Kidney tubule cell (primary cell): ENCODE data around the gene MAPK8.
"Not testable (repeated sequence)": the region's sequence is repeated elsewhere in the genome, so short reads cannot be mapped to it uniquely, and the experiment has no call there.

ENCODE experiments used
- DNase-seq: peaks from one replicate; pipeline ENCODE4 v3.0.0-alpha.2; 2018; ENCODE audit warnings: low spot score

Gene MAPK8

GRCh38 chr10:48306265-48306869, at the start of gene MAPK8:
MAPK8 (plus strand) TSS chr10:48306677; CDS start chr10:48401661, 94,984 bp downstream.
- peak; percentile 96 for DNase-seq

DNA sequence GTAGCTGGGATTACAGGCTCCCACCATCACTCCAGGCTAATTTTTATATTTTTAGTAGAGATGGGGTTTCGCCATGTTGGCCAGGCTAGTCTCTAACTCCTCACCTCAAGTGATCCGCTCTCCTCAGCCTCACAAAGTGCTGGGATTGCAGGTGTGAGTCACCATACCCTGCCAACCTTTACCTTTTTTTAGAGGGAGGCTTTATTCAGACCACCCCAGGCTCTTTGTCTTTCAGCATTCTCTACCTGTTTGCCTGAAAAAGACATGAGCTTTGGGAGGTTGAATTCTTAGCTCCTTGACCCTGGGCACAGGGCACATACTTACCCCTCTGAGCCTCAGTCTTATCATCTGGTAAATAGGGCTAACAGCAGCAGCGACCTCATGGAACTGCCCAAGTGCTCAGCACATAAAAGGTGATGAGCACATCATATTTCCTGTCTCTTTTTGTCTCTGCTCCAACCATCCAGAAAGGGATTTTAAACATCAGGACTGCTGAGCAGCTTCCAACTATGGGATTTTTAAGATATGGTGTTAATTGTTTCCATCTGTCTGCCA, 49.0 kb upstream of the MAPK8 start:
- DNase-seq = no peak

DNA sequence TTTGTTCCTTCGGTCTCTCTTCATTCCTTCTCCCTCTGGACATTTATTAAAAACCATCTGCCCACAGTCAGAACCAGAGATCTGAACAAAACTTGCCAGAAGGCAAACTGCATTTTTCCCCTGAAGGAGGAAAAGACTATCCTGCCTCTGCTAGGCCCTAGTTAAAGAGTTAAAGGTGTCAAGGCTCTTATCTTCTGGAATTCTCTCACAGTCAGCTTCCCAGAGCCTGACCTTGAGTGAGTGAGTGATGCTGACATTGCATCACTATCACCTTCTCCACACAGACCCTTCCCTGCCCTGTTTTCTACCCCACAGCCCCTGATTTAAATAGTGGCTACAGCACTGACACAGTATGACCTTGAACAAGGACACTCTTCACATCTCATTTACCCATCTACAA, 48.4 kb upstream of the MAPK8 start:
- DNase-seq = no peak

- no peak for DNase-seq
These were observed 39.9 kb upstream of the MAPK8 start for GRCh38 chr10:48266528-48266927.

DNA sequence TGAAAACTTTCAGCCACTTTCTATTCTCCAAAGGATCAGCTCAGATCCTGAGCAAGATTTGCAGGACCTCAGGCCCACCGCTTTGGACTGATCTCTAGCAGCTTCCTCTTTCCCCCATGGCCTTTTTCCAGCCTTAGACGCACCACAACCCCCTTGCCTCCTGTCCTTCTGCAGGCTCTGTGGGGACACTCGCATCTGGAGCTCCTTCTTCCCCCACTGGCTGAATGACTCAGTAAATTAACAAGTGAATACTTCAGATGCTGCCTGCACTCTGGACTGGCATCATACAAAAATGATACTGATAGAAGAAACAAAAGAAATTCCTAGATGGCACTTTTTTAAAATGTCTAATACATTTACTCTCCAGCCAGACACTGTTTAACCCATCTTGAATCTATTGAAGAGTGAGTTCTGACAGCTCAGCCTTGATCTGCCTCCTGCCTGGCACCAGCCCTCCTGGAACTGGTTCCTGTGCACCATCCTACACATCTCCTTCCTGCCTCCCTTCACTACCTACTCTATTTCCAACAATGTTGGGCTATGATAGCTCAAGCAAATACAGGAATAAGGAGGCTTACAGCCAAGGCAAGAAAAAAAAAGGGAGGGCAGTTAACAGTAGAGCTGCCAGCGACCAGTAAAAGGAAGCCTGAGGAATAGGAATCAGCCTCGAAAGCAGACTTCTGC, 35.3 kb upstream of the MAPK8 start:
- DNase-seq = no peak

DNA sequence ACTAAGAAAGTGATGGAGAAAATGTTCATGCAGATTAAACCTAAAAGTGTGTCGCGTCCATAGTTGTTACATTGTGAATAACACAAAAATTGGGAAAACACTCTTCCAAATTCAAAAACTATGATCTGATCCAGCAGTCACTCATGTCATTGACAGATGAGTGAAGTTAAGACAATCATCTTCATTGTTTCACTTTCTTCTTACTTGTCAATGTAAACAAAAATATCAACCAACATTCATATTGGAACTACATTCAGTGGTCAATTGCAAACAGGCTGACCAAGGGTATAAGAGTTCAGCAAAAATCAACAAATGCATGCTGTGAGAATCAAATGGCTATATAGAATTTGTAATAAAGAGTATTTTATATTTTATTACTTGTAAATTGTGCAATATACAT, 33.8 kb upstream of the MAPK8 start:
- no peak for DNase-seq

- peak; percentile 16 for DNase-seq
These were observed 32.7 kb upstream of the MAPK8 start for GRCh38 chr10:48273741-48274140.

DNA sequence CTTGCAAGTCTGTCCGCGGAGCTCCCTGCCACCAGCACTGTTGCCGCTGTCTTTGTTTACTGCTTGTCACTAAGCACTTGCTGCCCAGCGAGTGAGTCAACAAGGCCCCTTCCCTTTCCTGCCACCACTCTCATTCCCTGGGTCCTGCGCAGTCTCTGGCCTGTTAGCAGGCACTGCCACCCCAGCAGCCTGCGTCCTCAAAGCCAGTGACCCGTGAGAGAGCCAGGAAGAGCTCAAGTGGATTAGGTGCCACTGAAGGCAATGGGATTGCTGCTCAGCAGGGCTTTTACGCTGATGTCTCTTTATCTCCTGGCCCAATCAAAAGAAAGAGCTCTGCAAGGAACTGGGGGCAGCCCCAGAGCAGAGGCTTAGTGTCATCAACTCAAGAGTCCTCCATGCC, 31.8 kb upstream of the MAPK8 start, which contains the start of gene FRMPD2:
TSS of gene FRMPD2 (minus strand) at position 61 of the 400 bp plus-strand sequence. CDS start 129 bp downstream, outside the sequence.
- no peak for DNase-seq

- no peak for DNase-seq
These were observed 29.4 kb upstream of the MAPK8 start for GRCh38 chr10:48277093-48277492.

- peak; percentile 12 for DNase-seq
These were observed 27.3 kb upstream of the MAPK8 start for GRCh38 chr10:48279081-48279751.

DNA sequence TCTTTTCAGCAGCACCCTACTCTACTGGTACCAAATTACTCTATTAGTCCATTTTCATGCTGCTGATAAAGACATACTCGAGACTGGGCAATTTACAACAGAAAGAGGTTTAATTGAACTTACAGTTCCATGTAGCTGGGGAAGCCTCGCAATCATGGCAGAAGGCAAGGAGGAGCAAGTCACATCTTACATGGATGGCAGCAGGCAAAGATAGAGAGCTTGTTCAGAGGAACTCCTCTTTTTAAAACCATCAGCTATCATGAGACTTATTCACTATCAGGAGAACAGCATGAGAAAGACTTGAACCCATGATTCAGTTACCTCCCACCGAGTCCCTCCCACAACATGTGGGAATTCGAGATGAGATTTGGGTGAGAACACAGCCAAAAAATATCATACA, 24.8 kb upstream of the MAPK8 start:
- DNase-seq = not testable (repeated sequence)

DNA sequence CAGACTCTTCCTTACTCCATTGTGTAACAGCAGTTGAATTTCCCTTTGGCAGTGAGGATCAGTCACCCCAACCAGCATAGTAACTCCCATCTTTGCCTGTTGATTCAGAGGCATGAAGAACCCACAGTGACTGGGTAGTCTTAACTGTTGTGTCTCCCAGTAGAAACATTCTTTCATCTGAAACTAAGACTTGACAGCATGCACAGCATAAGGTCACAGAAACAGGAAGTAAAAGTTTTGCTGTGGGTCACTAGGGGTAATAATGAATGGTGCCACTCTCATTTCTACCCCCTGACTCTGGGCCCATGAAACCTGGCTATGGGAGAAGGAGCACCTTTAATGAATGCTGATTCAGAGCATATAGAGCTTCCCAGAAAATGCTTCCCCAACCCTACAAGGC, 23.6 kb upstream of the MAPK8 start:
- peak; percentile 12 for DNase-seq

DNA sequence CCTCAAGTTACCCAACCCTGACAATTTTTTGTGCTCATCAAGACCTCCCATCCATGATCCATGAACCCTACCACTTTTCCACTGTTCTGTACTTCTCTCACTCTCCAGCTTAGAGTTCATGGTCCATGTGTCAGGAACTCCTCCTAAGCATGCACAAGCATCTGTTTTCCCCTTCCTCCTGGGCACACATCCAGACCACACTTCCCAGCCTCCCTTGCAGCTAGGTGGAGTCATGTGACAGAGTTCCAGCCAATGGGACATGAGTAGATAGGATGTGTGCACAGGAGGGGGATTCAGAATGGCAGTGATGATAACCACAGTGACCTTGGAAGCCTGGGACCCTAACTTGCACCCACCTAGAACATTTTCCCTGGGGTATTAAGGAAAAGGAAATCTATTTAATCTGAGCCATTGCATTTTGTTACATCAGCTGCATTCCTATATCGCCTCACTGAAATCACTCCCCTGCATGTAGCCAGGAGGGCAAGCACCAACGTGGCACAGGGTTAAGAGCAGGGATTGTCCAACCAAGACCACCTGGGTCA, 22.4 kb upstream of the MAPK8 start:
- DNase-seq = peak; percentile 28

- DNase-seq = no peak
These were observed 21.7 kb upstream of the MAPK8 start for GRCh38 chr10:48284811-48285210.

DNA sequence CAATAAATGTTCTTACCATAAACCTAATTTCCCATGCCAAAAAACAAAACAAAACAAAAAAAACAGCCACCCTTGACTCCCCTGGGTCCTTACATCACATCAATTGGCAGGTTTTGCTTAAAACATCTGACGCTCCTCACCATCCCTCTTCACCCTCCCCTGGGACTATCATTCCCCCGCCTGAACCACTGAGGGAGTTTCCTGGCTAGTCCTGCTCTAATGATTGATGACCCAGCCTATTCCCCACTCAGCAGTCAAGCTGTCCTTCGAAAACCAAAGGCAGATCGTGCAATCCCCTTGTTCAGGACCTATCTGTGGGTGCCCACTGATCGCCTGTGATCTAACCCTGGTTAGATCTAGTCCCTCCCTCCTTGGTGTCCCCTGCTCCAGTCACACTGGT, 20.8 kb upstream of the MAPK8 start:
- DNase-seq = no peak

- DNase-seq = no peak
These were observed 20.1 kb upstream of the MAPK8 start for GRCh38 chr10:48286356-48286755.

DNA sequence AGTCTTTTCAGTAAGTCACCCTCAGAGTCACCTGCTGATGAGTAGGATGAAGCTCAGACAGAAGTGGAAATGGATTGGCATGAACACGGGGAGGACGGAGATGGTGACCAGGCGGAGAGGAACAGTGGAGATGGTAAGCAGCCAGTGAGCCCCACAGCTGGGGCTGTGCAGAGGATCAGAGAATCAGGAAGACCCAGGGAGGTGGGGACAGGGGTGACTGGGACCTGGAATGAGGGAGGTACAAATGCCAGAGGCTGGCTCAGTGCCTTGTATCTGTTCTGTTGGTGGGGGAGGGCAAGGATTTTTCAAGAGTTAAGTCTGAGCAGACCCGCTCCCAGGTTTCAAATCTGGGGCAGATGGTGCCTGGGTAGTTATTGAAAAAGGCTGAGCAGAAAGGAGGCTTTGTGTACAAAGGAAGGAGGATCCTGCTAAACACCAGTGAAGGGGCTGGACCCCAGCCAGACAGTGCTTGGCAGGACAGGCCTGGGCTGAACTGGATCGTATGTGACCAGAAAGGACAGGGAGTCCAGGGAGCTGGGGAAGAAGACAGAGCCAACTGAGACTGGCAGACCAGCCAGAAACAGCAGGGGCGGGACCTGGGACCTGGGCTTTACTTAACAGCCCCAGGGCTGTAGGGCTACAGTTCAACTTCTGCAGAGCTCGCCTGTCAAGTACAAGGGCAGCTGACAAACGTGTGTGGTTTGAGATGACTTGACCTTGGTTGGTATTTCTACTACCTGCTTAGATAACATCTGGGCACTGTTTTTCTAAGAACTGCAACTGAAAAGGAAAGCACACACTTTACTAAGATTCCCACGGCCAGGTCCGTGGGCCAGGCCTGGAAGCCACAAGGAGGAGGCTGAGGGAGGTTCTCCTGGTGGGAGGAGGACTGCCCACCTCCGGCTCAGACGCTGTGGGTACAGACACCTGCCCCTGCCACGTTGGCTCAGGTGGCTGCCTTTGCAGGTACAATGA, 18.8 kb upstream of the MAPK8 start:
- DNase-seq = peak; percentile 19

DNA sequence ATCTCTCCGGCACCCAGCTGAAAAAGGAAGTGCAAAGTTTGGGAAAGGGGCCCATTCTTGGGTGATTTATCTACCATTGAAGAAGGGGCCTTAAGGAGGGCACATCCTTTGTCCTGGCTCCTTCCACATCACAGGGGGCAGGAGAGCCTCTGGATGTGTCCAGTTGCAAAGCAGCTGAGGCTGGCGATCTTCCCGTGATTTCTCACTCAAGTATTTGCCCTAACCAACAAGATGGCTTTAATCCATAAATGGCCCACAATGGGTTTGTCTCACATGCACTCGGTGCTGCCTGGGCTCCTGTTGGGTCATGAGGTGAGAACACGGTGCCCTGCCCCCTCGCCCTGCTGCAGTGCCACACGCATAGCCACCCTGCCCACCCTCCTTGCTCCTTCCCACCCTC, 17.8 kb upstream of the MAPK8 start:
- no peak for DNase-seq

DNA sequence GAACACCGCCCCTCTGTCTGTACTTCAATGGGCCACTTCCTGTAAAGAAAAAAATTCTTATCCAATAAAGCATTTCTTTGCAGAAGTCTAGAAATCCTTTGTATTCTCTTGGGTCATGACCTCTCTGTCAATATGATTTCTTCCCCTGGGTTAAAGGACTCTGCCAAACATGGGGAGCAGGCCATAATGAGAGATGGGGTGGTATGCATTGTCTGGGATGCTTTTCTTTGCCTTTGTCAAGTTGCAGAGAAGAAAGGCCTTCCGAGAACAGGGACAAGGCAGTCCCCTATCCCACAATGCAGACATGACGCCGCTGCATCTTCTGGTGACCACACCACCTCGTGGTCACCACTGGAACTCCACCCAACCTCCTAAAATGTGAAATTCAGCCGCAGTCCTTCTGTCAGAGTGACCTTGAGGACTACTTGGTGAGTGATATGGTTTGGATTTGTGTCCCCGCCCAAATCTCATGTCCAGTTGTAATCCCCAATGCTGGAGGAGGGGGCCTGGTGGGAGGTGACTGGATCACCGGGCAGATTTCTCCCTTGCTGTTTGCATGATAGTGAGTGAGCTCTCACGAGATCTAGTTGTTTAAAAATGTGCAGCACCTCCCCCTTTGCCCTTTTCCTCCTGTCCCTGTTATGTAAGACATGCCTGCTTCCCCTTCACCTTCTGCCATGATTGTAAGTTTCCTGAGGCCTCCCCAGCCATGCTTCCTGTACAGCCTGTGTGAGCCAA, 16.8 kb upstream of the MAPK8 start:
- DNase-seq = peak; percentile 57

- DNase-seq = no peak
These were observed 16.2 kb upstream of the MAPK8 start for GRCh38 chr10:48290286-48290685.

GRCh38 chr10:48291190-48291589, 15.3 kb upstream of the MAPK8 start:
- peak; percentile 47 for DNase-seq
